22Rv1 (cell line): ENCODE measurements around the gene CDH6.

Experiments
- H3K27ac ChIP-seq: fragments of 450-650 bp; 2 replicates; pipeline ENCODE4 v1.5.1; 2017
- ZFX ChIP-seq: fragments of 450-650 bp; IDR thresholded peaks from 2 replicates; pipeline ENCODE4 v1.6.1; 2017; ENCODE audit warnings: antibody characterized with exemption, borderline replicate concordance
- TF ChIP-seq, protein P1 (sequence below): fragments of 450-650 bp; IDR thresholded peaks from 2 replicates; pipeline ENCODE4 v1.5.1; 2017; ENCODE audit warnings: mild to moderate bottlenecking

Gene CDH6

DNA sequence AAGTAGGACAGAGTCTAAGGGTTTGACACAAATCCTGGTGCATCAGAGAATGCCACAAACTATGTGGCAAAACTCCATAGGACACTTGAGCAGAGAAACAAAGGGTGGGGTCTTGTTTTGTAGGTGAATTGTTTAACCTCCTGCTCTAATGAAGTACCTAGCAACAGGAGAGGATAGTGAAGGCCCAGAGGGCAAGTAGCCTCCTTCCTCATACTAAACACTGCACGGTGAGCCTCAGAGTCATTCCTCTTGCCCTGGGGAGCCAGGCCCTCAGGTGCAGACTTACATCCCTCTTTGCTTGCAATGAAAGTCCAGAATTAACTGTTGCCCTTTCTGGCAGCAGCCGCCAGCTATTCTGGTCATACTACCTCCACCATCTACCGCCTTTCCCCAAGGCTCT is 172.3 kb downstream of the CDH6 start:
- TF ChIP-seq, protein P1, sequence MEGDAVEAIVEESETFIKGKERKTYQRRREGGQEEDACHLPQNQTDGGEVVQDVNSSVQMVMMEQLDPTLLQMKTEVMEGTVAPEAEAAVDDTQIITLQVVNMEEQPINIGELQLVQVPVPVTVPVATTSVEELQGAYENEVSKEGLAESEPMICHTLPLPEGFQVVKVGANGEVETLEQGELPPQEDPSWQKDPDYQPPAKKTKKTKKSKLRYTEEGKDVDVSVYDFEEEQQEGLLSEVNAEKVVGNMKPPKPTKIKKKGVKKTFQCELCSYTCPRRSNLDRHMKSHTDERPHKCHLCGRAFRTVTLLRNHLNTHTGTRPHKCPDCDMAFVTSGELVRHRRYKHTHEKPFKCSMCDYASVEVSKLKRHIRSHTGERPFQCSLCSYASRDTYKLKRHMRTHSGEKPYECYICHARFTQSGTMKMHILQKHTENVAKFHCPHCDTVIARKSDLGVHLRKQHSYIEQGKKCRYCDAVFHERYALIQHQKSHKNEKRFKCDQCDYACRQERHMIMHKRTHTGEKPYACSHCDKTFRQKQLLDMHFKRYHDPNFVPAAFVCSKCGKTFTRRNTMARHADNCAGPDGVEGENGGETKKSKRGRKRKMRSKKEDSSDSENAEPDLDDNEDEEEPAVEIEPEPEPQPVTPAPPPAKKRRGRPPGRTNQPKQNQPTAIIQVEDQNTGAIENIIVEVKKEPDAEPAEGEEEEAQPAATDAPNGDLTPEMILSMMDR = no peak
- no peak for TF ChIP-seq ZFX
- H3K27ac ChIP-seq = no peak overlapping the region

DNA sequence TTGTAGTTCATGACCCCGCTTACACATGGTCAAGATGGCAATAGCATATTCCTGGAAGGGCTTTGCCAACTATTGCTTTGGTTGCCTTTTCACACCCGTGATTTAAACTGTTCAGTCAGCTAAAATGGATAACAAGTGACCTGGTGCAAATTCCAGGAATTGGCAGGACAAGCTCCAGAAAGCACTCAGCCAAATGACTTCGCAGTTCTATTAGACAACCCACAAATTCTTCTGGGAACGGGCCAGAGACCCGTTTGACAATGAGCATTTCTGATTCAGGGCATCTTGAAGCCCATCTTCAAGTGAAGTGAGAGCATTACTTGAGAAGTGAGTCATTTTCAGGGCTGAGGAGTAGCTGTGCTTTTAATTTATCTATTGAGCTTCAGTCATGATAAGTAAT is 173.5 kb downstream of the CDH6 start:
- no peak overlapping the region for H3K27ac ChIP-seq
- TF ChIP-seq, protein P1 = no peak
- no peak for TF ChIP-seq ZFX

DNA sequence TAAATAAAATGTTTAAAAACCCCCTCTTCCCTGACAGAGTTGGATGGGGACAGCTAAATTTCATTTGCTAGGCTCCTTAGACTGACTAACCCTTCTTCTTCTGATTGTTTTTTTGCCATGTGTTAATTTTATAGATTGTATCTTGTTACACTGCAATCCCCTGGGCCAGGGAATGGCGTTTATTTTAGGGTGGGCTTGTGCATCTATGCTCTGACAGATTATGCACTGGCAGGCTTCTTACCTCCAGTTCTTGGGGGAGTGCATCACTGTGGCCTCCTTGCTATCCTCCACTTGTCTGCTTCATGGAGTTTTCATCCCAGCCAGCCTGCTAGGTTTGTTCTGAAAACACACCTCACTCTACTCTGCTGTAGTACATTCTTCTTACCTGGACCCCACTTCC is 178.6 kb downstream of the CDH6 start:
- H3K27ac ChIP-seq = no peak overlapping the region
- TF ChIP-seq, protein P1 = no peak
- TF ChIP-seq ZFX = no peak

DNA sequence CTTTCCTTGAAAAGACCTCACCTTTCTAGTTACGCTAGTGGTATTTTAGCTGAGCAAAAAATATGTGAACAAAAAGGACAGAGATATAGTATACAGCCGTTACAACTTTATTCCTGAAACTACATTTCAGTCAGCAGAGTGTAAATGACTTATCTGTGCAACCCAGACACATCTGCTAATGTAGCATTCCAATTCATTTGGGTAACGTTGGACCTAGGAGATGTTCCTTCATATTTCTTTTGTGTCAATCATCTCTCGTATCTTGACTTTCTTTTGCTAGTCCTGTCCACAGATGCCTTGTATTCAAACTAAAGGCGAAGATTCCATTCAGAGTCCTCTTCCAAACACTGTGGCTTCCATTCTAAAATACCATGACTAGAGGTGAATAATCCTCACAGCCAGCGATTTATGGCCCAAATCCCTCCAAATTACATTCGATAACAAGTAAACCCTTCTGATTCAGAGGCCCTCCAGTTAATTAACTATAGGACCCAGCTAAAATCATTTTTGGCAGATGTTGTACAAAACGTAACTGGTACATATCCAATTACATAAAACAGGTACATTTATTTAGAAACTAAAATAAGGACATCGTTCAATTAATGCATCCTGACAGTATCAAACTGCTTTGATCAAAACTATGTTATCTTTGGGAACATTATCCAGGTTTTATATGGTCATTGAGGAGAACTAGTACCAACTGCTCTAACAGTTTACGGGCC is 182.7 kb downstream of the CDH6 start:
- no peak for TF ChIP-seq ZFX
- TF ChIP-seq, protein P1 = no peak
- H3K27ac ChIP-seq = no peak overlapping the region

- no peak overlapping the region for H3K27ac ChIP-seq
- TF ChIP-seq, protein P1 = no peak
- TF ChIP-seq ZFX = no peak
Observed at GRCh38 chr5:31377274-31377946, 183.9 kb downstream of the CDH6 start.

DNA sequence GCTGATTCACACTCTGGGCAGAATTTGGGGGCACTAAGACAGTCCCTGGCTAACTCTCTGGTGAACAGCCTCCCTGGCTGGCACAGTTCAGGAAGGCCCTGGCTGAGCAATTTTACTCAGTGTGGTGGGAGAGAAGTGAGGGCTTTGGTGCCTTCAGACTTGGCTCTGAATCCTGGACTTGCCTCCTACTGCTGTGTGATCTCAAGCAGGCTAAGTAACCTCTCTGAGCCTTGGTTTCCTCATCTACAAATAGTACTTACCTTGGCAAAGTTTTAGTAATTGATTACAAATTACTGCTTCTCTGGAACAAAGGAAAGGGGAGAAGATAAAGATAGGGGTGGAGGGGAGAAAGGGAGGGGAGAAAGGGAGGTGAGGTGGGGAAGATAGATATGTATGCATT is 184.7 kb downstream of the CDH6 start:
- no peak overlapping the region for H3K27ac ChIP-seq
- no peak for TF ChIP-seq ZFX
- TF ChIP-seq, protein P1 = no peak
